Activated naive CD8-positive, alpha-beta T cell treated with anti-CD3 and anti-CD28 coated beads, Interleukin-2, amount 50 U/mL, for 24 hours (primary cell): ENCODE data around the gene SRGN.
"Not testable (repeated sequence)": the region's sequence is repeated elsewhere in the genome, so short reads cannot be mapped to it uniquely, and the experiment has no call there.

Experiments used
- ATAC-seq: fragments of 150-1000 bp; cut with Tn5 transposase; one replicate; pipeline ENCODE4 v1.10.0; 2021
- DNase-seq: peaks from one replicate; pipeline ENCODE4 v3.0.0; 2021
- H3K27ac Mint-ChIP-seq: one replicate; pipeline ENCODE4 v1.8.0; 2021; ENCODE audit warnings: mild to moderate bottlenecking, mixed read lengths
- H3K27me3 Mint-ChIP-seq: one replicate; pipeline ENCODE4 v1.8.0; 2021; ENCODE audit warnings: mixed read lengths
- H3K36me3 Mint-ChIP-seq: one replicate; pipeline ENCODE4 v1.8.0; 2021; ENCODE audit warnings: low read depth, mixed read lengths
- H3K4me1 Mint-ChIP-seq: one replicate; pipeline ENCODE4 v1.8.0; 2021; ENCODE audit warnings: mixed read lengths
- H3K4me3 Mint-ChIP-seq: one replicate; pipeline ENCODE4 v1.8.0; 2021; ENCODE audit warnings: mild to moderate bottlenecking, moderate library complexity, mixed read lengths
- H3K9me3 Mint-ChIP-seq: one replicate; pipeline ENCODE4 v1.8.0; 2021; ENCODE audit warnings: mixed read lengths

SRGN gene, protein sequence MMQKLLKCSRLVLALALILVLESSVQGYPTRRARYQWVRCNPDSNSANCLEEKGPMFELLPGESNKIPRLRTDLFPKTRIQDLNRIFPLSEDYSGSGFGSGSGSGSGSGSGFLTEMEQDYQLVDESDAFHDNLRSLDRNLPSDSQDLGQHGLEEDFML

DNA sequence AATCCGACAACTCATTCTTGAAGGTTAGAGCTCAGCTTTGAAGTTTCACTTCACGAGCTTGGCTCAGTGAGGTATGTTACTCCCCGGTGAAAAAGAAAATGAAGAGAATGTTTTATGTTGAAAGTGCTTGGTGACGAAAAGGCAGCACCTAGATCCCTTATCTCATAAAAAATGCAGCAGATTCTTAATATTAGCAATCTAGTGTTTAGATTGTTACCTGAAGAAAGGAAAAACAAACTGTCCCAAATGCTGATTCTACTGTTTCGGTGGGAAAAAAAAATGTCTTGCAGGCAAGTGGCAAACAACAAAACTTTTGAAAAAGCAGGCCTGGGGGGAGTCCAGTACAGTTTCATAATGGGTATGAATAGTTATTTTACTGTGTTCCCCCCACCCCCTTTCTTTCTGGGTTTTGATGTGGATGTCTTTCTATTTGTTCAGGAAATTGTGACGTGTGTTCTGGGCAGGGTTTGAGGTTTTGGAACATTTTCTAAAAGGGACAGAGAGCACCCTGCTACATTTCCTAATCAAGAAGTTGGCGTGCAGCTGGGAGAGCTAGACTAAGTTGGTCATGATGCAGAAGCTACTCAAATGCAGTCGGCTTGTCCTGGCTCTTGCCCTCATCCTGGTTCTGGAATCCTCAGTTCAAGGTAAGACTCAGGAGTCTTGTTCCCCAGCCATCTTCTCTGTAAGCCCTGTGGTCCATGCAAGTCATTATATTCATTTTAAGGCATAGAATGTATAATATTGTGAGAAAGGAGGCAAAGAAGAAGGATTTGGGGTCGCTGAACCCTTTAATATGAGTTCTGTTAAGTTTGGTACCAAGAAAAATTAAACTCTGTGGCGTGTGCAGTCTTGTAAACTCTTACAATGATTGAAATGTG is at the start of gene SRGN:
SRGN (plus strand) TSS at position 514 of the 881 bp plus-strand sequence; CDS start at position 569, 55 bp downstream.
- Mint-ChIP-seq H3K4me1 (peaks cover 64% of the 10 kb centered on the region), H3K36me3 (peaks cover 46% of the 10 kb centered on the region), H3K27me3 (no peaks in the 10 kb centered on the region), H3K9me3 (no peaks in the 10 kb centered on the region), H3K4me3 (peak within 1 kb of the TSS; percentile 92), H3K27ac (peak within 1 kb of the TSS; percentile 96)
- ATAC-seq = peak; percentile 70
- peak; percentile 78 for DNase-seq

DNA sequence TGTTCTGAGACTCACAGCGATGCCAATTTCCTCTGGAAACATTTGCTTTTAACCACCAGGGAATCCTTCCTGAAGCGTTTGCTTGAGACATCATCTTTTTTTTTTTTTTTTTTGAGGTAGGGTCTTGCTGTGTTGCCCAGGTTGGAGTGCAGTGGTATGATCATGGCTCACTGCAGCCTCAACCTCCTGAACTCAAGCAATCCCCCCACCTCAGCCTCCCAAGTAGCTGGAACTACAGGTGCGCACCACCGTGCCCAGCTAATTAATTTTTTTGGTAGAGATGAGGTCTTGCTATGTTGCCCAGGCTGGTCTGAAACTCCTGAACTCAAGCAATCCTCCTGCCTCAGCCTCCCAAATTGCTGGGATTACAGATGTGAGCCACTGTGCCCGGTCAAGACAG is 47.0 kb upstream of the SRGN start:
- not testable (repeated sequence) for H3K36me3 Mint-ChIP-seq, ATAC-seq, H3K9me3 Mint-ChIP-seq, H3K4me3 Mint-ChIP-seq, H3K27ac Mint-ChIP-seq, H3K27me3 Mint-ChIP-seq, DNase-seq
- H3K4me1 Mint-ChIP-seq = peaks cover 25% of the 10 kb centered on the region

DNA sequence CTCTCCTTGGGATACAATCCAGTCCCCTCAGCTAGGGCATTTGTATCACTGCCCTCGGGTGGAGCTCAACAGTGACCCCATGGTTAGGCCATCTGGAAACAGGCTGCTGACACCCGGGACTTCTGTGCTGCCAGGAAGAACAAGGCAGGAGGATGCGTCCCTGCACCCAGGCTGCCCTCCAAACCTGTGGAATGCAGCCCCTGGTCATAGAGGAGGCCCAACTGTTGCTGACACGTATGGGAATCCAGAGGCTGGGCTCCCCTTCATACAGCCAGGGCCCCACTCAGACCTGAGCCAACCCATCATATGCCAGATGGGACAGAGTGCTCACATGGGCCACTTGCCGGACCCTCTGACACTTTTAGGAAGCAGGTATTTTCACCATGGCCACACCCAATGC is 45.5 kb upstream of the SRGN start:
- DNase-seq = no peak
- Mint-ChIP-seq H3K27ac (no peak overlapping the region), H3K4me1 (peaks cover 40% of the 10 kb centered on the region), H3K4me3 (no peak overlapping the region), H3K9me3 (no peaks in the 10 kb centered on the region), H3K36me3 (no peaks in the 10 kb centered on the region), H3K27me3 (no peaks in the 10 kb centered on the region)
- no peak for ATAC-seq

DNA sequence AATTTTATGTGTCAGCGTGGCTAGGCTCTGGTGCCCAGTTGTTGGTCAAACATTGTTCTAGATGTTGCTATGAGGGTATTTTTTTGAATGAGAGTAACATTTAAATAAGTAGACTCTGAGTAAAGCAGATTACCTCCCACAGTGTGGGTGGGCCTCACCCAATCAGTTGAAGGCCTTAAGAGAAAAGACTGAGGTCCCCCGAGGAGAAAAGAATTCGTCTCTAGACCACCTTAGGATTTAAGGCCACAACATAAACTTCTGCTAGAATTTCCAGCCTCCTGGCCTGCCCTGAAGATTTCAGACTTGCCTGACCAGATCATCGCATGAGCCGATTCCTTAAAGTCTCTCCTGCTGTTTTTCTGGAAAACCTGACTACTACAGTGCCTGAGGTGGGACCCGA is 45.1 kb upstream of the SRGN start:
- Mint-ChIP-seq H3K4me1 (peaks cover 44% of the 10 kb centered on the region), H3K9me3 (no peaks in the 10 kb centered on the region), H3K27ac (no peak overlapping the region), H3K36me3 (no peaks in the 10 kb centered on the region), H3K4me3 (no peak overlapping the region), H3K27me3 (no peaks in the 10 kb centered on the region)
- DNase-seq (no peak), ATAC-seq (no peak)

DNA sequence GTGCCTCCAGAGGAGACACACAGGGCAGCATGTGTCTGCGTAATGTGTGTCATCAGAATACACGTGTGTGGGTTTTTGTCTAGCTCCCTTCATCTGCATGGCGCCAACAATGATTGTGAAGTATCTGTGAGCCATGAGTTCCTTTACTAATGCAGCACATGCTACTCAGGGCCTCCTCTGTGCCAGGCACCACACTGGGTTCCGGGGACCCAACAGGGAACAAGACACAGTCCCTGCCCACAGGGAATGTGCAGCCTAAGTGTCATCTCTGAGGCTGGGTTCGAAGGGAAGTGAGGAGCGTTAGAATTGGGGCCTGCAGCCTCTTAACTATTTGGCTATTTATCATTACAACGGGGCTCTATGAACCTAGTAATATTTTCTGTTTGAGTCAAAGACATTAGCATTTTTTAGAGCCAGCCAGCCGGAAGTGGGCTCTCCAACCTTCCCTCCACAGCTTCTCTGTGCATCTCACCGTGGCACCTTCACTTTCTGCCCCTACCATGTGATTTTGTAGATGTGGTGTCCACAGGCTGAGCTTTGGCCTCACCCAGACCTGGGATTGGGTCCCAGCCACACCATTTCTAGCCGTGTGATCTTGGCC is 43.9 kb upstream of the SRGN start:
- Mint-ChIP-seq H3K4me3 (peak overlapping the region; percentile 52), H3K27ac (peak overlapping the region; percentile 82), H3K27me3 (no peaks in the 10 kb centered on the region), H3K36me3 (no peaks in the 10 kb centered on the region), H3K4me1 (peaks cover 55% of the 10 kb centered on the region), H3K9me3 (no peaks in the 10 kb centered on the region)
- ATAC-seq (no peak), DNase-seq (no peak)

DNA sequence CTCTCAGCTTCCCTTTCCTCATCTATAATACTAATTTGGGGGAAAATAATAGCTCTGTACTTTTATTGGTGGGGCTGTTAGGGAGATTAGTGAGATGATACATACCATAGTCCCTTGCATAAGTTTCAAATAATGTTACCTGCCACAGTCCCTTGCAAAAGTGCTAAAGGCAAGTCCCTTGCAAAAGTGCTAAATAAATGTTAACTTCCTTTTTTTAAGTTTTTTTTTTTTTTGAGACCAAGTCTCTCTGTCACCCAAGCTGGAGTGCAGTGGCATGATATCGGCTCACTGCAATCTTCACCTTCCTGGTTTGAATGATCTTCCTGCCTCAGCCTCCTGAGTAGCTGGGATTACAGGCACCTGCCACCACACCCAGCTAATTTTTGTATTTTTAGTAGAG is 43.4 kb upstream of the SRGN start:
- DNase-seq (no peak), ATAC-seq (no peak)
- Mint-ChIP-seq H3K27me3 (no peaks in the 10 kb centered on the region), H3K27ac (peak overlapping the region; percentile 82), H3K36me3 (no peaks in the 10 kb centered on the region), H3K9me3 (no peaks in the 10 kb centered on the region), H3K4me1 (peaks cover 56% of the 10 kb centered on the region), H3K4me3 (no peak overlapping the region)

DNA sequence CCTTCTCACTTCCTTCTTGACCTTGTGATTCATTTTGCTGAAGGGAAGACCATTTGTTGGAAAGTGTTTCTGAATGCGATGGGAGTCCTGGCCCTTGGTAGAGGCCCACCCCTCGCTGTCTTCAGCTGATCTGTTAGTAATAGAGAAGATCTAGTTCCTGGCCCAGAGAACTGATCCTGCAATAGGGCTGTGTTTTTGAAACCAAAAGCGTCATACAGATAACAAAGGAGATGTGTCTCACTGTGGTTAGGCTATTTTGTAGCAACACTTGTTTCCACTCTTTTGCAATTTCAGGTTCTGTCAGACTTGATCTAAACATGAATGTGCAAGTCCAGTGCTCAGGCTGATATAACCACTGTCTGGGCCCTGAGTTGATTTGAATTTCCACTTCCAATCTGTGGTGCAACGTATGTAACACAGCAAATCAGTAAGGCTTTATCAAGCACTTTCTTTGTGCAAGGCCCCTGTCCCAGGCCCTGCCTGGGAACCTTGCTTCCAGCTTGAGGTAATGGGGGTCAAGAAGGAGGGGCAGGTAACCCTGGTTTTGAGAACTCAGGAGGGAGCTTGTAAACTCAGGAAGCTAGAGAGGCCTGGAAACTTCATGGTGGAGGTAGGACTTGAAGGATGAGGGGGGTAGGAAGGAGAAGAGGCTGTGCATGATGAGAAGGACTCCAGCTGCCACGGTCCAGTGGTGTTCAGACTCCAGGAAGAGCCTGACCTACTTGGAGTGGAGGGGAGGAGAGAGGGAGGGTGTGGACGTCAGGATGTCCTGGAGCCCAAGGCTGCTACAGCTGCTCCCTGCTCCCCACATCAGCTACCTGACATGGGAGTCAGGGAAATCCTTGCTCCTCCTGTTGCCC is 42.2 kb upstream of the SRGN start:
- Mint-ChIP-seq H3K9me3 (no peaks in the 10 kb centered on the region), H3K27me3 (no peaks in the 10 kb centered on the region), H3K27ac (peak overlapping the region; percentile 89), H3K4me3 (peak overlapping the region; percentile 28), H3K4me1 (peaks cover 59% of the 10 kb centered on the region), H3K36me3 (no peaks in the 10 kb centered on the region)
- no peak for DNase-seq
- ATAC-seq = peak; percentile 78

DNA sequence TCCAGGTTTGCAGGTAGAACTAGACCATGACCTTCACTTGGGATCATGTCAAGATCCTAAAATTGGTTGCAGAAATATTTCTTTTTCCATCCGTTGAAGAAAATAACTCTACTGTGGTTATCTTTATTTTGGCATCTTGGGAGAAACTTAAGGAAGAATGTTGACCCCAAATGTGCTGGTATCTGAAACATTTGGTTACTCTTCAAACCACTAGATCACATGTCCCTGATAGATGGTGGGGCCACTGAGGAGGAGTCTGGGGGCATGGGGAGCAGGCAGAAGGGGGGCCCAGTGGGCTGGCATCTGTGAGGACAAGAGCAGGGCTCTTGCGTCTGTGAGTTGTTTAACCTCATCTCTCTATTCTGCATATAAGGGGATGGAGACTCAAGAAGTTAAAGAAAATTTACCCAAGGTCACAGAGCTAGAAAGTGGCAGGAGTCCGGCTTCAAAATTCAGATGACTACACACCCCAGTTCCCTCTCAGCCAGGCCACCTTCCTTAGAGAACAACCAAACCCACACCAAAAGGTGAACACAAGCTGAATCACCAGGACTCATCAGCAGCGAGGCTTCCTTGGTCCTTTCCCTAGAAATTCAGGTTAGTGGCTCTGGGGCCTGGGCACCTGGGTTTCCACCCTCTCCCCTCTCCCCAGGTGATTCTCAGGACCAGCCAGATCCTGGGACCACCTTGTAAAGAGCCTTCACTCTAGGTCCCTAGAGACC is 40.6 kb upstream of the SRGN start:
- Mint-ChIP-seq H3K4me3 (no peak overlapping the region), H3K36me3 (no peaks in the 10 kb centered on the region), H3K9me3 (no peaks in the 10 kb centered on the region), H3K27me3 (no peaks in the 10 kb centered on the region), H3K27ac (no peak overlapping the region), H3K4me1 (peaks cover 69% of the 10 kb centered on the region)
- DNase-seq = no peak
- no peak for ATAC-seq

DNA sequence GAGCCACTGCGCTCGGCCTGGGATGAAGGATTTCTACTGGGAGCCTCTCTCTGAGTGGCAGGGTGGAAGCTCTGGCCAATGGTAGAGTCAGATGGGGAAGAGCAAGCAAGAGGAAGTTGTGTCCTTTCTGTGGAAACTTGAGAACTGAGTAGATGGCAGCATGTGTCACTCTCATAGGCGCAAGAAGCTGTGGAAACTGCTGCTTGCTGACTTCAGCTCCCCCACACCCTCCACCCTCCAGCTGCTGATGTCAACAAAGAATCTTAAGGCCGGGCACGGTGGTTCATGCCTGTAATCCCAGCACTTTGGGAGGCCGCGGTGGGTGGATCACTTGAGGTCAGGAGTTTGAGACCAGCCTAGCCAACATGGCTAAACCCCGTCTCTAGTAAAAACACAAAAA is 39.8 kb upstream of the SRGN start:
- peaks cover 77% of the 10 kb centered on the region for H3K4me1 Mint-ChIP-seq
- no peaks in the 10 kb centered on the region for H3K27me3 Mint-ChIP-seq
- DNase-seq (peak; percentile 51), ATAC-seq (peak; percentile 82)
- H3K9me3 Mint-ChIP-seq = no peaks in the 10 kb centered on the region
- no peaks in the 10 kb centered on the region for H3K36me3 Mint-ChIP-seq
- H3K27ac Mint-ChIP-seq = peak overlapping the region; percentile 71
- H3K4me3 Mint-ChIP-seq = no peak overlapping the region

DNA sequence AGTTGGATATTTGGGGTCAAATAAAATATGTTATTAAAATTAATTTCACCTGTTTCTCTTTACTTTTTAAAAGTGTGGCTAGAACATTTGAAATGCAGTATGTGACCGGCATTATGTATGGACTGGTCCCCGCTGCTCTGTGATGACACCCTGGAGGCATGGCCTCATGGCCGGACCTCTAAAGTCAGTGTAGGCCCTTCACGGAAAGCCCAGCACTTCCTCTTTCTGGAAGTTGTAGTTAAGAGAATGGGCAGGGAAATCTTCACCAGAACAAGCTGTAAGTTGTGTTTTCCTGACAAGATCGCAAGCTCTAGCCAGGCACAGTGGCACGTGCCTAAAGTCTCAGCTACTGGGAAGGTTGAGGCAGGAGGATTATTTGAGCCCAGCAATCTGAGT is 38.3 kb upstream of the SRGN start:
- H3K36me3 Mint-ChIP-seq = no peaks in the 10 kb centered on the region
- no peaks in the 10 kb centered on the region for H3K27me3 Mint-ChIP-seq
- no peak for DNase-seq
- no peak overlapping the region for H3K4me3 Mint-ChIP-seq
- H3K27ac Mint-ChIP-seq = no peak overlapping the region
- H3K4me1 Mint-ChIP-seq = peaks cover 78% of the 10 kb centered on the region
- H3K9me3 Mint-ChIP-seq = no peaks in the 10 kb centered on the region
- ATAC-seq = no peak

DNA sequence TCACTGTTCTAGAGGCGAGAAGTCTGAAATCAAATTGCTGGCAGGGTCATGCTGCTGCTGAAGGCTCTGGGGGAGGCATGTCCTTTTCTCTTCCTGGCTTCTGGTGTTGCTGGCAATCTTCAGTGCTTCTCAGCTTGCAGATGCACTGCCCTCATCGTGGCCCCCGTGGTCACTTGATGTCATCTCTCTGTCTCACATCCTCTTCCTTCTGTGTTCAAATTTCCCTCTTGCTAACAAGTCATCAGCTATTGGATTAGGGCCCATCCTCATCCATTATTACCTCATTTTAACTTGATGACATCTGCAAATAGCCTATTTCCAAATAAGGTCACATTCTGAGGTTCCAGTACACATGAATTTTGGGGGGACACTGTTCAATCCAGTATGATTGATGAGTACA is 36.6 kb upstream of the SRGN start:
- no peak overlapping the region for H3K27ac Mint-ChIP-seq
- no peaks in the 10 kb centered on the region for H3K9me3 Mint-ChIP-seq
- H3K4me3 Mint-ChIP-seq = no peak overlapping the region
- peak; percentile 43 for DNase-seq
- H3K27me3 Mint-ChIP-seq = no peaks in the 10 kb centered on the region
- no peaks in the 10 kb centered on the region for H3K36me3 Mint-ChIP-seq
- peak; percentile 15 for ATAC-seq
- peaks cover 76% of the 10 kb centered on the region for H3K4me1 Mint-ChIP-seq

DNA sequence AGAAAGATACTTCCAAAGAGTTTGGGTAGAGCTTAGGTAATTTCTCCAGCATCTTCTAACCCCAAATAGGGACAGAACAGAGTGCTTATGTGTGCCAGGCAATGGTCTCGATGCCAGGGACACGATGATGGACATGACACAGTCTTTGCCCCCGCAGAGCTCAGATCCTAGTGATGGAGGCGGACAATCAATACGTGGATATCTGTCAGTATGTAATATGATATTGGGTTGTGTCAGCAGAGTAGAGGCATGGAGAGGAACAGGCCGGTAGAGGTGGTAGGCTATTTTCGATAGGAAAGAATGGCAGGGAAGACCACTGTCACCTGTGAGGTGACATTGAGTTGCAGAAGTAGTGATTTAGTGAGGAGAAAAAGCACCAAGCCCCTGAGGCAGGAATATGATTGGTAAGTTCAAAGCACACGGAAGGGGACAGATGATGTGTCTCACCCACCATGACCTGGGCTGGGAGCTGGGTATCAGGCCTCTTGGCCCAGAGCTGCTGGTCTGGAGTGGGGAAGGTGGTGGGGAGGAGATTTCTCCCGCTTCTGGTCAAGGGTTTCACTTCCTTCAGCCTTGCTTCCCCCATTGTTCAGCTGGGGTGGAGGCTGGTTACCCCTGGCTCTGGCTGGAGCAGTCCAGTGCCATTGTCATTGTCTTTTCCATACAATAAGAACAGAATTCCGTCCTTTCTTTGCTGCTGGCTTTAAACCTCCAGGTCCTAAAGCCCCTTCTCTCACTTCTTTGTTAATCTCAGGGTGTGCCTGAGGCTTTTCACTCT is 36.0 kb upstream of the SRGN start:
- Mint-ChIP-seq H3K4me3 (no peak overlapping the region), H3K27me3 (no peaks in the 10 kb centered on the region), H3K9me3 (no peaks in the 10 kb centered on the region), H3K36me3 (no peaks in the 10 kb centered on the region), H3K4me1 (peaks cover 76% of the 10 kb centered on the region), H3K27ac (no peak overlapping the region)
- ATAC-seq = no peak
- DNase-seq = no peak

DNA sequence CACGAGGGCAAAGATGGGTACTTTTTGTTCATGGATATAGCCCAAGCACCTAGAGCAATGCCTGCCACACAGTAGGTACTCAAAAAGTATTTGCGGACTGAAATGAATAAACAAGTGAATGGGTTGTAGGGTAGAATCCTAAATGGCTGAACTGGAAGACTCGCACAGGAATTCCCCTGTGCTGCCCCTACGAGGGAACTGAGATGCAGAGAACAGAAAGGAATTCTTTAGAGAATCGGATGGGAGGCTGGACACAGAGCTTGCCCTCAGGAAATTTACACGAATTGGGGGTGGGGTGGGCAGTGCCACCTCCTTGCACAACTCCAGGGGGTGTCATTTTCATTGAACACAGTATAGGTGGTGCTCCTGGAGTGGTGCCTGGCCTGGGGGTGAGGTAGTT is 35.2 kb upstream of the SRGN start:
- no peak overlapping the region for H3K4me3 Mint-ChIP-seq
- no peak for ATAC-seq
- H3K9me3 Mint-ChIP-seq = no peaks in the 10 kb centered on the region
- no peak for DNase-seq
- H3K36me3 Mint-ChIP-seq = no peaks in the 10 kb centered on the region
- H3K4me1 Mint-ChIP-seq = peaks cover 76% of the 10 kb centered on the region
- H3K27me3 Mint-ChIP-seq = no peaks in the 10 kb centered on the region
- H3K27ac Mint-ChIP-seq = no peak overlapping the region
